GM21786 (cell line): ENCODE data around the gene KCNIP4.

Experiments
- ATAC-seq: cut with Tn5 transposase; IDR thresholded peaks from one replicate; pipeline ENCODE4 v1.9.1; 2021; ENCODE audit not compliant: unreplicated experiment

Gene KCNIP4

GRCh38 chr4:20997886-20998285, 950.7 kb downstream of the KCNIP4 start:
- no peak for ATAC-seq

DNA sequence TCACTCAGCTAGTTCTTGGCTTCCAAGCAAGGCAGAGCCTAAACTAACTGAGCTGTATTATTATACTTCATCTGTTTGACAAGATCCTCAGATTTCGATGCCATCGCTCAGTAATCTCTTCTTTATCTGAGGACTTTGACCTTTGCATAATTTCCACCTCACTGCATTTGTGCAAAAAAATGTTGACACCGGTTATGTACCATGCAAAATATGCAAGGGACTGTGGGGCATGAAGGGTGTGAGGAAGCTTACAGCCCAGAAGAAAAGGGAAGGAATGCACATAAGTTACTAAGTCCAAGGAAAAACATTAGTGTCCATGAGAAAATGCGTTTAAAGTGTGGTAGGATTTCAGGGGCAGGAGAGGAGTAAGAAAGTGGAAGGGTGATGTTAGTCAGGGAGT, 953.0 kb downstream of the KCNIP4 start:
- no peak for ATAC-seq

DNA sequence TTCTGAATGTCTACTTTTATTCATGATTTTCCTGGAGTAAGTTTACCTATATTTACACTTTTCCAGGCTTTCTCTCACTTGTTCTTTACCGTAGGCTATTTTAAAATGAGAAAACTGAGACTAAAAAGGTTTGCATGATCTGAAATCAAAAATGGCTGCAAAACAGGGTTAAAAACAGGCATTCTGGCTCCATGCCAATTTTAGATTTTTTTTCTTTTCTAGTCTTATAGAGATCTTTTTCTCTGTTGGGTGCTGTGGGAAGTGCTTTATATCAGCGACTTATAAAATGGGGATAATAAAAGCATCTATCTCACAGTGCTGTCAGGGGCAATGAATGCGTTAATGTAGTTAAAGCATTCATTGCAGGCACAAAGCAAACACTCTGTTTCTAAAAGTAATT, 953.6 kb downstream of the KCNIP4 start:
- no peak for ATAC-seq

- no peak for ATAC-seq
Observed at GRCh38 chr4:20992002-20992401, 956.6 kb downstream of the KCNIP4 start.

GRCh38 chr4:20987191-20987590, 961.4 kb downstream of the KCNIP4 start:
- no peak for ATAC-seq

- ATAC-seq, result no peak
Observed at GRCh38 chr4:20984576-20984836, 964.1 kb downstream of the KCNIP4 start.

GRCh38 chr4:20983763-20984575, 964.6 kb downstream of the KCNIP4 start:
- no peak for ATAC-seq

DNA sequence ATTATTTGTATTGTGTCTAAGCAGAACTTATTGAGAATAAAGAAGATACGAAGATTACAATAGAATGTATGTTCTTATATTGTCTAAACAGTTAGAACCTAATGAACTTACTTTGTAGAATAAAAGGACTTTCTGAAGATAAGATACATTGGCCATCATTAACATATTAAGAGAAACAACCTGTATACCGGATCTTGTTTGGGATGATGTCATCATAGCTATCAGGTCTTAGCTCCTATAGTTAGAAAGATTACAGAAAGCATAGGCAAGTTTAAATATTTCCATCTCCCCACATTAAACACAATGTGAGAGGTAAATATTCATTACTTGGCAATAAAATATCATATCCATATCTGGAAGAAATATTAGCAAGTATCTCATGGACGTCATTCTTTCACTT, 966.0 kb downstream of the KCNIP4 start:
- ATAC-seq, result no peak

GRCh38 chr4:20960291-20960690, 988.3 kb downstream of the KCNIP4 start:
- no peak for ATAC-seq

DNA sequence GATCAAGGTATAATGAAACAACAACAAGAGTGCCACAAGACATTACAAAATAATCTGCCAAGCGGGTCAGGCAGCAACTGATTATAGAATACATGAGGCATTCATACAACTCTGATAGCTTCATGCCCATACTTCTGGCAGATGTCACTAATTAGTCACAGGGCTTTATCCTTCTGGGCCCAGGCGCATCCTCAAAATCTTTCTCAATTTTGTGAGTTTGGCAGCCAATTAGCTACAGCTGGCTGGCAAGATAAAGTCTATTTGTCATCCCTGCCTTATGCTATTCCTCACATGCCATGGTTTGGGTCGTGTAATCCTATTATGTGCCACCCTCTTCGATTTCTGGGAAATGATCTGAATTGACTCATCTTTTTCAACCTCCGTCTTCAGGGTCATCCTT, 994.0 kb downstream of the KCNIP4 start:
- no peak for ATAC-seq

- no peak for ATAC-seq
Observed at GRCh38 chr4:20944961-20945360, 1003.6 kb downstream of the KCNIP4 start.

DNA sequence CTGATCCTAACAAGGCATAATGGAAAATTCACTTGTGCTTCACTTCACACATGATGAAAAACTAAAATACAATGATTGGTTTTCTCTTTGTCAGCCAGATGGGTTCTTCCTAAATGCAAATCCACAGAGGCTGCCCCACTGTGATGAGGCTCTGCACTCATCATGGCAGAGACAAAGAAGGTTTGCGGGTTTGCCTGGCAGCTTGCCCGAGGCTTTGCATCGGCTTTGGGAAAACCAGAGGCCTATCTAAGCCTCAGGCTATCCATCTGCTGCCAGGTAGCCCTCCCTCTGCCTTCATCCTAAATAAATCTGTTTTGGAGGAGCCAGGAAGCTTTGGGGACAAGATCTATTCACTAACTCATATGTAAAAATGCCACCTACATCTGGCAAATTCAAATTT, 1004.1 kb downstream of the KCNIP4 start:
- ATAC-seq, result no peak

GRCh38 chr4:20938204-20938603, 1010.4 kb downstream of the KCNIP4 start:
- ATAC-seq, result no peak

DNA sequence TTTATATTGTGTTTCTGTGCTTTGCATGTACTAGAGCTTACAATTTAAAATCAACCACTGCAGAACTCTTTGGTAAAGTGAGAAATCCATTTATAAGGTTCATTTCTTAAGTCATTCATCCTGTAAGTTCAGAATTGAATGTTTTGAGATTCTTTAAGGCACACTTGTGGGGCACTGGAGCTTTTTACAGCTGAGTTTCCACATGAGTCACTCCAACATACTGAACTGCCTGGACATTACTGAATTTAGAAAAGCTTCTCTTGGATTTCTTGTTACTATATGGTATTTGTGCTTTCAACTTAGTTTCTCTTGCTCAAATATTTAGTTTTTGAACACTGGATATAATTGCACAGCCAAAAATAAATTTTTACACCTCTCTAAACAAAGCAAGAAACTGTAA, 1022.0 kb downstream of the KCNIP4 start:
- ATAC-seq, result no peak

GRCh38 chr4:20925176-20925575, 1023.4 kb downstream of the KCNIP4 start:
- no peak for ATAC-seq

- ATAC-seq, result no peak
Observed at GRCh38 chr4:20922962-20923361, 1025.6 kb downstream of the KCNIP4 start.

- ATAC-seq, result no peak
Observed at GRCh38 chr4:20916106-20916505, 1032.5 kb downstream of the KCNIP4 start.

DNA sequence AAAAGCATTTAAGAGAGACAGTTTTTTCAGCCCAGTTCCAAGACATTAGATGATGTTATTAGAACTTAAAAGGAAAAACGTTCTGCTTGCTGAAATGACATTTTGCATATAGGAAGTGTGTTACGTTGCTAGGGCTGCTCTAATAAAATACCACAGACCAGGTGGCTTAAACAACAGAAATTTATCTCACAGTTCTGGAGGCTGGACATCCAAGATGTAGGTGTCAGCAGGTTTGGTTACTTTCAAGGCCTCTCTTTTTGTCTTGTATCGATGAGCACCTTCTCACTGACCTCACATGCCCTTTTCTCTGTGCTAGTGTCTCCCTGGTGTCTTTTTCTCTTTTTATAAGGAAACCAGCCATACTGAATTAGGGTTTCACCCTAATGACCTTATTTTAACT, 1043.6 kb downstream of the KCNIP4 start:
- ATAC-seq, result no peak

DNA sequence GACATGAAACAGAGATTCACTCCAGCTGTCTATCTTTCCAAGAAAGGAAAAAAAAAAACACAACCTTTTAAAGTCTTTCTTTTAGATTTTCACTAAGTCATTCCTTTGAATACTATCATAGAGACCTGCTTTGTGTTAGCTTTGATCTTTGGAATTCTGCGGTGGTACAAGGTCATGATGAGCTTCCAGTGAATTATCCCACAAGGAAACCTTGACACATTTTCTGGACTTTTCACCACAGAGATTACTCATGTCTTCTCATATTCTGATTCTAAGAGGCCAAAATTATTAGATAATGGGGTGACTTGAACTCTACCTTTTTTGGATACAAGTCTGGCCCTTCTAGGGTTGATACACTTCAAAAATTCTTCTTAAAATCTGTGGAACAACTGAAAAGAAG, 1046.7 kb downstream of the KCNIP4 start:
- ATAC-seq, result no peak

GRCh38 chr4:20899591-20899990, 1049.0 kb downstream of the KCNIP4 start:
- no peak for ATAC-seq

DNA sequence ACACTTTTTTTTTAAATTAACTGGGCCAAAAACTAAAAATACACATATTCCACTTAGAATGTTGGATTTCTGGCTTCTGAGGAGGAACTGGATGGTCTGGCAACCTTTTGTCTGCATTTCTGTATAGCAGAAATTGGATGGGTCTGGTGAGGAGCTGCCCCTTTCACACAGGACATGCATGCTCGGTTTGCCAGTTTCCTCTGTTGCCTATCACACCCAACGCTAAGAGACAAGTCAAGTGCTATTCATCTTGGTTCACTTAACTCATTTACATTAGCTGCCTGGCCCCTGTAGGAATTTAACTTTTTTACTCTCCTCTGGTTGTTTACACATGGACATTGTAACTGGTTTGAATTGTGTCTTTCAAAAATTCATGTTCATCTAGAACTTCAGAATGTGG, 1052.6 kb downstream of the KCNIP4 start:
- no peak for ATAC-seq

DNA sequence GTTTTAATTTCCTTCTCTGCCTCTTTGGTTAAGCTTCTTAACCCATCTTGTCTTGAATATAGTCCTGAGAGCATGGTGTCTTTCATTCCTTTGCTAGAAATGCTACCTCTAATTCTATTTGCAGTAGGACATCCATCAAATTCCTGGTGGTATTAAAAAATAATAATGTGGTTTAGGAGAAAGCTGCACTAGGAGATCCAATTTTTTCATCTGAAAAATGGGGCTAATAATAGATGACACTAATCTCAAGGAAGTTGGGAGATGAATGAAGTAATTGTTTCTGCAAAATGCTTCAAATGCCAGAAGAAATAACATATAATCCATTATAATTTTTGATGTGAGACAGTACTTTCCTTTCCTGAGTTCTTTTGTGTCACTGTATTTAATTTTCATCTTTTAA, 1053.4 kb downstream of the KCNIP4 start:
- ATAC-seq, result no peak

GRCh38 chr4:20890761-20891160, 1057.8 kb downstream of the KCNIP4 start:
- ATAC-seq, result no peak
